ENCODE data around the gene CPNE7. TPM values are rescaled to one million over a fixed set of nuclear protein-coding genes. Genes with fewer than 3 reads are reported as not detected.
"Not testable (repeated sequence)": the region's sequence is repeated elsewhere in the genome, so short reads cannot be mapped to it uniquely, and the experiment has no call there.

Gene CPNE7
- polyA plus RNA-seq, 1 donor from 2014 or later = 0.15 TPM

DNA sequence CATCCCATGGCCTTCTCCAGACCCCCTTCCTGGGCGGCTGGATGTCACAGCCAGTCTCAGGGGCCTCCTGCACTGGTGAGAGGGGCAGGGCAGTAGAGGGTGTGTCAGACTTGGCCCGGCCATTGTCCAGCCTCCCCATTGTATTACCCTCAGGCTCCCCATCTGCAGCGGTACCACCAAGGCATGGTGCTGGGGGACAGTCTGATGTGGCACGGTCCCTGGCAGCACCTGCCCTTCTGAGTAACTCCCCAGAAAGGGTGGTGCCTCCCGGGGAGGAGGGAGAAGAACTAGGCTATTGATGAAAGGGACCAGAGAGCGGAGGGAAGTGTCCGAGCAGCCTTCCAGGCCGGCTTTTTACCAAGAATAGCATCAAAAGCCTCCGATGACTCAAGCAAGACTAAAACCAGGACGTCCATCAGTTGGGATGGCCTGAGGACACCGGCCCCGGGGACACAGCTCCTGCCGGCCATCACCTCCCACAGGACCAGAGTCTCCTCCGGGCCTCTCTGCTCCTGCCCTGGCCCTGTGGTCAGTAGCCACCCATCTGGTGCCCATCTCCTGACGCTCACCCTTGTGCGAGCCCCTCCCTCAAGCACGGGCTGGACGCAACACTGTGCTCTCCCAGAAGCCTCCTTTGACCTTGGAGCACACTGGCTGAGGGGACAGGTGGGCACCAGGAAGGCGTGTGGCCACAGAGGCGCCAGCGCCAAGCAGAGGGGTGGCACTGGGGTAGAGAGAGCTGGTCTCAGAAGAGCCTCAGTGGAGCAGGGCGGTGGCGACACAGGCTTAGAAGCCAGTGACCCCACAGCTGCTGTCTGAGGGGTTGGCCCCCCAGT, 5.8 kb upstream of the CPNE7 start:
- no peaks in the 10 kb centered on the region for H3K9me2 ChIP-seq (ENCODE audit: insufficient read depth, low read length)
- H4K20me1 ChIP-seq (ENCODE audit: insufficient read depth) = no peaks in the 10 kb centered on the region
- H3K4me2 ChIP-seq (ENCODE audit: low read length) = no peak overlapping the region
- peaks cover 20% of the 10 kb centered on the region for H3K27me3 ChIP-seq (ENCODE audit: insufficient read depth, low read depth, low read length)
- H3K4me3 ChIP-seq (ENCODE audit: low read length) = no peak overlapping the region
- no peak overlapping the region for H3K9ac ChIP-seq (ENCODE audit: low read length)
- no peak overlapping the region for H3K27ac ChIP-seq (ENCODE audit: low read length)
- H3F3A ChIP-seq (ENCODE audit: insufficient read depth, low read length, poor library complexity, severe bottlenecking) = no peaks in the 10 kb centered on the region
- TF ChIP-seq POLR2AphosphoS5 (IDR thresholded peaks at IDR 0.05) (no peak), EZH2 (IDR thresholded peaks at IDR 0.05; ENCODE audit: borderline replicate concordance, insufficient read depth, low read length, poor library complexity, severe bottlenecking) (no peak)
- H3K79me2 ChIP-seq (replicated peaks; ENCODE audit: insufficient read depth, low read length) = no peaks in the 10 kb centered on the region
- no peak overlapping the region for H2AFZ ChIP-seq (ENCODE audit: low read depth, low read length)
- no peaks in the 10 kb centered on the region for H3K36me3 ChIP-seq (ENCODE audit: insufficient read depth, low read length)
- no peaks in the 10 kb centered on the region for H3K9me3 ChIP-seq (ENCODE audit: low read length)

- no peaks in the 10 kb centered on the region for H3K9me2 ChIP-seq (ENCODE audit: insufficient read depth, low read length)
- H3K4me2 ChIP-seq (ENCODE audit: low read length) = no peak overlapping the region
- TF ChIP-seq, protein P1, sequence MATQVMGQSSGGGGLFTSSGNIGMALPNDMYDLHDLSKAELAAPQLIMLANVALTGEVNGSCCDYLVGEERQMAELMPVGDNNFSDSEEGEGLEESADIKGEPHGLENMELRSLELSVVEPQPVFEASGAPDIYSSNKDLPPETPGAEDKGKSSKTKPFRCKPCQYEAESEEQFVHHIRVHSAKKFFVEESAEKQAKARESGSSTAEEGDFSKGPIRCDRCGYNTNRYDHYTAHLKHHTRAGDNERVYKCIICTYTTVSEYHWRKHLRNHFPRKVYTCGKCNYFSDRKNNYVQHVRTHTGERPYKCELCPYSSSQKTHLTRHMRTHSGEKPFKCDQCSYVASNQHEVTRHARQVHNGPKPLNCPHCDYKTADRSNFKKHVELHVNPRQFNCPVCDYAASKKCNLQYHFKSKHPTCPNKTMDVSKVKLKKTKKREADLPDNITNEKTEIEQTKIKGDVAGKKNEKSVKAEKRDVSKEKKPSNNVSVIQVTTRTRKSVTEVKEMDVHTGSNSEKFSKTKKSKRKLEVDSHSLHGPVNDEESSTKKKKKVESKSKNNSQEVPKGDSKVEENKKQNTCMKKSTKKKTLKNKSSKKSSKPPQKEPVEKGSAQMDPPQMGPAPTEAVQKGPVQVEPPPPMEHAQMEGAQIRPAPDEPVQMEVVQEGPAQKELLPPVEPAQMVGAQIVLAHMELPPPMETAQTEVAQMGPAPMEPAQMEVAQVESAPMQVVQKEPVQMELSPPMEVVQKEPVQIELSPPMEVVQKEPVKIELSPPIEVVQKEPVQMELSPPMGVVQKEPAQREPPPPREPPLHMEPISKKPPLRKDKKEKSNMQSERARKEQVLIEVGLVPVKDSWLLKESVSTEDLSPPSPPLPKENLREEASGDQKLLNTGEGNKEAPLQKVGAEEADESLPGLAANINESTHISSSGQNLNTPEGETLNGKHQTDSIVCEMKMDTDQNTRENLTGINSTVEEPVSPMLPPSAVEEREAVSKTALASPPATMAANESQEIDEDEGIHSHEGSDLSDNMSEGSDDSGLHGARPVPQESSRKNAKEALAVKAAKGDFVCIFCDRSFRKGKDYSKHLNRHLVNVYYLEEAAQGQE (IDR thresholded peaks at IDR 0.05; ENCODE audit: borderline replicate concordance) = no peak
- TF ChIP-seq CTCF (IDR thresholded peaks at IDR 0.05; ENCODE audit: poor library complexity, severe bottlenecking) (no peak), TAF1 (IDR thresholded peaks at IDR 0.05; ENCODE audit: low read depth) (no peak), SMC3 (conservative IDR thresholded peaks at IDR 0.05; ENCODE audit: poor library complexity) (no peak), RAD21 (conservative IDR thresholded peaks at IDR 0.05) (no peak), EZH2 (IDR thresholded peaks at IDR 0.05; ENCODE audit: borderline replicate concordance, insufficient read depth, low read length, poor library complexity, severe bottlenecking) (no peak), MXI1 (conservative IDR thresholded peaks at IDR 0.05; ENCODE audit: poor library complexity, severe bottlenecking) (no peak), POLR2AphosphoS5 (IDR thresholded peaks at IDR 0.05) (no peak), EP300 (conservative IDR thresholded peaks at IDR 0.05; ENCODE audit: poor library complexity, severe bottlenecking) (no peak)
- H4K20me1 ChIP-seq (ENCODE audit: insufficient read depth) = no peaks in the 10 kb centered on the region
- H3F3A ChIP-seq (ENCODE audit: insufficient read depth, low read length, poor library complexity, severe bottlenecking) = no peaks in the 10 kb centered on the region
- no peaks in the 10 kb centered on the region for H3K79me2 ChIP-seq (replicated peaks; ENCODE audit: insufficient read depth, low read length)
- peaks cover 27% of the 10 kb centered on the region for H3K27me3 ChIP-seq (ENCODE audit: insufficient read depth, low read depth, low read length)
- H2AFZ ChIP-seq (ENCODE audit: low read depth, low read length) = no peak overlapping the region
- H3K4me3 ChIP-seq (ENCODE audit: low read length) = no peak overlapping the region
- H3K9me3 ChIP-seq (ENCODE audit: low read length) = no peaks in the 10 kb centered on the region
- H3K9ac ChIP-seq (ENCODE audit: low read length) = no peak overlapping the region
- H3K36me3 ChIP-seq (ENCODE audit: insufficient read depth, low read length) = no peaks in the 10 kb centered on the region
- no peak overlapping the region for H3K27ac ChIP-seq (ENCODE audit: low read length)
These were observed 5.1 kb upstream of the CPNE7 start for GRCh38 chr16:89570342-89570923.

- H3K4me2 ChIP-seq (ENCODE audit: low read length); H3K36me3 ChIP-seq (ENCODE audit: insufficient read depth, low read length); H4K20me1 ChIP-seq (ENCODE audit: insufficient read depth); H3K27ac ChIP-seq (ENCODE audit: low read length); H3K9ac ChIP-seq (ENCODE audit: low read length); H2AFZ ChIP-seq (ENCODE audit: low read depth, low read length); H3K9me3 ChIP-seq (ENCODE audit: low read length); H3K79me2 ChIP-seq (replicated peaks; ENCODE audit: insufficient read depth, low read length); H3K9me2 ChIP-seq (ENCODE audit: insufficient read depth, low read length); H3F3A ChIP-seq (ENCODE audit: insufficient read depth, low read length, poor library complexity, severe bottlenecking); H3K4me3 ChIP-seq (ENCODE audit: low read length): not testable (repeated sequence)
- peaks cover 31% of the 10 kb centered on the region for H3K27me3 ChIP-seq (ENCODE audit: insufficient read depth, low read depth, low read length)
These were observed 4.5 kb upstream of the CPNE7 start for GRCh38 chr16:89570983-89571598.
